Heart left ventricle (tissue), 13 donors: ENCODE measurements around the gene GDF7.

Experiments used
- POLR2A ChIP-seq, 2 donors: fragments of 450-650 bp; IDR thresholded peaks; one replicate each; pipeline ENCODE4 v1.6.1; 2017; ENCODE audit warnings: antibody characterized with exemption in 2 of 2, mild to moderate bottlenecking in 2 of 2, moderate library complexity in 2 of 2
- TF ChIP-seq, protein P1 (sequence below), 12 donors: fragments of 200-600 bp; sonication (generic) in 4 of 12; IDR thresholded peaks; one replicate each; pipeline versions ENCODE4 v1.5.0 to v1.8.0; 2018 to 2022; ENCODE audit warnings: antibody characterized with exemption in 12 of 12, mild to moderate bottlenecking in 5 of 12
- donor health status: ischemic (EF 13 %, LVEDD 7.1; RV severe dilation, severe dysfunction).
- donor health status: DM: no; HTN: yes; CAD: no.
- donor health status: DM: no; HTN: no; CAD: no.
- donor health status: ischemic (EF 25% LVEDD 6.9; RV normal size, moderate dysfunction).
- donor health status: ischemic (EF 25% LVEDD 5.7; RV mildly dilated, moderate dysfunction).
- donor health status: ischemic (EF 35%, LVEDD 5.7; RV mildly dilated, moderate dysfunction).
- donor health status: nonischemic (EF 11% LVEDD 7.7; RV severe dilation, severe dysfunction).
- donor health status: DM: yes; HTN: yes; CAD: no.
- donor health status: PGD.
- donor health status: ischemic (EF 29% LVEDD 5.4; RV normal size, mild dysfunction).
- donor health status: nonischemic (EF 23%, LVEDD 6.1; RV moderate dilation, normal function).

DNA sequence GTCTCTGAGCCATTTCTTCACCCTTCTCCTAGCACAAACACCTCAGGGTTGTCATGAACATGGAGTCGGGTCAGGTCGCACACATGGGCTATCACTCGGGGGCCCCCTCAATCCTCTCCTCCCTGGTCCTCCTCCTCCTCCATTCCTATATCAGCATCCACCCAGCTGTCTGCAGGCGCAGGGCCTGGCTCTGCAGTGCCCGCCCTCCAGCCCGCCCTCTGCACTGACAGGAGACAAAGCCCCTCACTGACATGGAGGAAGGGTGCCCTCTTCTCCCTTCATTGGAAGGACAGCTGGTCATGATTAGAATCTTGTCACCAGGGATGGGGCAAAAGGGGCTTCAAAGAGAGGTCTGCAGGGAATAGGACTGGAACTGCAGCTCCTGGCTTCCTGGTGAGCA, 37.8 kb upstream of the GDF7 start:
- TF ChIP-seq, protein P1, sequence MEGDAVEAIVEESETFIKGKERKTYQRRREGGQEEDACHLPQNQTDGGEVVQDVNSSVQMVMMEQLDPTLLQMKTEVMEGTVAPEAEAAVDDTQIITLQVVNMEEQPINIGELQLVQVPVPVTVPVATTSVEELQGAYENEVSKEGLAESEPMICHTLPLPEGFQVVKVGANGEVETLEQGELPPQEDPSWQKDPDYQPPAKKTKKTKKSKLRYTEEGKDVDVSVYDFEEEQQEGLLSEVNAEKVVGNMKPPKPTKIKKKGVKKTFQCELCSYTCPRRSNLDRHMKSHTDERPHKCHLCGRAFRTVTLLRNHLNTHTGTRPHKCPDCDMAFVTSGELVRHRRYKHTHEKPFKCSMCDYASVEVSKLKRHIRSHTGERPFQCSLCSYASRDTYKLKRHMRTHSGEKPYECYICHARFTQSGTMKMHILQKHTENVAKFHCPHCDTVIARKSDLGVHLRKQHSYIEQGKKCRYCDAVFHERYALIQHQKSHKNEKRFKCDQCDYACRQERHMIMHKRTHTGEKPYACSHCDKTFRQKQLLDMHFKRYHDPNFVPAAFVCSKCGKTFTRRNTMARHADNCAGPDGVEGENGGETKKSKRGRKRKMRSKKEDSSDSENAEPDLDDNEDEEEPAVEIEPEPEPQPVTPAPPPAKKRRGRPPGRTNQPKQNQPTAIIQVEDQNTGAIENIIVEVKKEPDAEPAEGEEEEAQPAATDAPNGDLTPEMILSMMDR (IDR thresholded peaks at IDR 0.05) = no peak
- TF ChIP-seq POLR2A (IDR thresholded peaks at IDR 0.05) = no peak
